HG02885 (cell line): Measurements from ENCODE around the gene KDM2B.

ENCODE experiments used
- ATAC-seq: cut with Tn5 transposase; IDR thresholded peaks from one replicate; pipeline ENCODE4 v1.9.1; 2021; ENCODE audit warnings: mild to moderate bottlenecking; ENCODE audit not compliant: unreplicated experiment, poor library complexity

KDM2B gene

DNA sequence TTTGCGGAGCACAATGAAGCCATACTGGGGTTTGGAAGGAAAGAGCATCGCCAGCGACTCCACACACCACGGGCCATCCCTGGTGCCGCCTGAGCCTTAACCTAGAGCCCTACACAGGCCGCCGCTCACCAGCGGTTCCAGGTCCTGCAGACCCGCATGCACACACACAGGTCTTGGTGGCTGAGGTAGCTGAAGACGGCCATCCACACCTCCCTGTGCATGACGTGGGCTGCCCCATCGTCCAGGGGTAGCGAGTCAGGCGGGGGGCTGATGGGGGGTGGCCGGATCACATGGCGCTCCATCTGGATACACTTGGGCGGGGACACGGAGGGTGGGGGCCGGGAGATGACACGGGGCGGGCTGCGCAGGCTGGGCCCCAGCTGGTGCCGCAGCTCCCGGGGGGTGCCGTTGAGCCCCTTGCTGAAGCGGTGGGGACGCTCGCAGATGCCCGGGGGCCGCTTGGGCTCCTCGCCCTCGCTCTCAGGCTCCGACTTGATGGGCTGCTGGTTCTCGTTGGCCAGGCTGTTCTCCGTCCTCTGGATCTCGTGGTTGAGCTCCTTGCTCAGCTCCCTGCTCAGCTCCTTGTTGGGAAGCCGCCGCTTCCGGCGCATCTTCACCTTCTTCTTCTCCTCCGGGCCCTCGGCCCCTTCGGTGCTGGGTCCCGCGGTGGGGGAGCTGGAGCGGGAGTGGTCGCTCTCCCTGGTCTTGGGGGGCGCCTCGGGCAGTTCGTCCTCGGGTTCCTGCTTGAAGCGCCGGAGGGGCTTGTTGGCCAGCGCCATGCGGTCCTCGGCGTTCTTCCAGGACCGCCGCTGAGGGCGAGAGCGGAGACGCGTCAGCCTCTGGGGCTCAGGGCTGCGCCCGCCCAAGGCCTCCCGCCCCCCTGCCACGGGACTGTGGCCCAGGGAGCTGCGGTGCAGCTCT, 138.5 kb downstream of the KDM2B start:
- no peak for ATAC-seq

DNA sequence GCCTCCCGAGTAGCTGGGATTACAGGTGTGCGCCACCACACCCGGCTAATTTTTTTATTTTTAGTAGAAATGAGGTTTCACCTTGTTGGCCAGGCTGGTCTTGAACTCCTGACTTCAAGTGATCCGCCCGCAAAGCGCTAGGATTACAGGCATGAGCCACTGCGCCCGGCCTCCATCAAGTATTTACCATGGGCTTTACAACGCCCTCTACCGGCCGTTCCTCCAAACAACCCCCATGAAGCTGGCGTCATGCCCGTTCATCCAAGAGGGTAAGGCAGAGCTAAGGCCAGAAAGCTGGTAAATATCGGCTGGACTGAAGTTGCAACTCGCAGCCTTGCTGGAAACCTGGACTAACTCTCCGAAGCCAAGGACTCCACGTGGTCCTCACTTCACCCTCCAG, 139.3 kb downstream of the KDM2B start:
- ATAC-seq, result no peak

DNA sequence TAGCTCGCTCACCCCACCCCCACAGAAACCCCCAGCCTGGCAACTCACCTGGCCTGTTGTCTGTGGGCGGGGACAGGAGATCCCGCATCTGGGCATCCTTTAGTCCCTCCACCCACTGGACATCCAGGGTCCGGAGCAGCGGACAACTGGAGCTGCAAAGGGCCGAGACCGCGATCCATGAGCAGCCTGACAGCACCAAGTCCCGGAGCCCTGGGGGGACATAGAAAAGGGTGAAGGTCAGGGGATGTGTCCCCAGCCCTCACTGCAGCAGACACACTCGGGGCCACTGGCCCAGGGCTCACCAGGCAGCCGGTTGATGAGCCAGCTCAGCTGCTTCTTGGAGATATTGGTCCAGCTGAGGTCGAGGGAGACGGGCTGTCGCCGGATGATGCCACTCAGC, 140.1 kb downstream of the KDM2B start:
- no peak for ATAC-seq

DNA sequence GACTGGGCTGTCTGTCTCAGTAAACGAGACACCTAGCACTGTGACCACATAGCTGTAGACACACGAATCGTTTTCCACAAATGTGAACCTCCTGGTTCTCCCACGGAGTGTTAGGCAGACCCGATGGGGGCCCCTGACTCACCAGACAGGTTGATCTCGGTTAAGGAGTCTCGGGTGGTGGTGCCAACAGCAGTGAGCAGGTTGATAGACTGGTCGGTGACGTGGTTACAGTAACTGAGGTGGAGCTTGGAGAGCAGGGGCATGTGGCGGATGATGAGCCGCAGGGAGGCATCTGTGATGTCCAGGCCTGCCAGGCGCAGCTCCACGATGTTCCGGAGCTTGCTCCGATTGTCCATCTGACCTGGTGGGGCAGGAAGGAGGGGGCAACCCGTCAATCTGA, 141.1 kb downstream of the KDM2B start:
- ATAC-seq, result no peak

DNA sequence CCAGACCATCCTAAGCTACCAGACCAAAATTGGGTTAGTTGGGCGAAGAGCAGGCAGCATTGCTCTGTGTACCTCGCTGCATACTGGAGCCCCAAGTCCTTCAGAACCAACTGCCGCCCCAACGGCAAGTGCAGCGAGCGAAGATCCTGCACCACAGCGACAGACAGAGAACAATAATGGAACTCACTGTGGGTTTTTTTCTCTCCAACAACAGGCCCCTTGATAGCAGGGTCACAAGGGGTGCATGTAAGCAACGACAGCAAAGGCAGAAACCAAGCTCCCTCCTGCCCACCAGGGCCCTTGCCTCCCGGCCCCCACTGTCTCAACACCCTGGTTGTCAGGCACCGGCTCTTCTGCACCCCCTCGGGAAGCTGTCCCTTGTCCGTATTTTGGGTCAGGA, 141.9 kb downstream of the KDM2B start:
- no peak for ATAC-seq

DNA sequence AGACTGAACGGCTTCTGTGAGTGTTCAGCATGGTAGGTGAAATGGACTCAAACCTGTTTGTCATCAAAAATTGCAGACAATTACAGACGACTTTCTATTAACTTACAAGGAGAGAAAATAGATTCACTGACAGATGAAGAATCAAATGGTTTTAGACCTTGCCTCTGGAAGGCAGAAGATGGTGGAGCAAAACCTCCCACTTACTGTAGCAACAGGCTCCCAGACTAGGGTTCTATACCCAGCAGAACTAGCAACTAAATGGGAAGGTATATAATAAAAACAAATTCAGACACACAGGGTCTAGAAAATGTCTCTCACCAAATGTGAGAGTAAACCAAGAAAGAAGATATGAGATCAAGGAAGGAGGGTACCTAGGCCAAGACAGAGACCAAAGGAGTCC, 144.1 kb downstream of the KDM2B start:
- no peak for ATAC-seq

DNA sequence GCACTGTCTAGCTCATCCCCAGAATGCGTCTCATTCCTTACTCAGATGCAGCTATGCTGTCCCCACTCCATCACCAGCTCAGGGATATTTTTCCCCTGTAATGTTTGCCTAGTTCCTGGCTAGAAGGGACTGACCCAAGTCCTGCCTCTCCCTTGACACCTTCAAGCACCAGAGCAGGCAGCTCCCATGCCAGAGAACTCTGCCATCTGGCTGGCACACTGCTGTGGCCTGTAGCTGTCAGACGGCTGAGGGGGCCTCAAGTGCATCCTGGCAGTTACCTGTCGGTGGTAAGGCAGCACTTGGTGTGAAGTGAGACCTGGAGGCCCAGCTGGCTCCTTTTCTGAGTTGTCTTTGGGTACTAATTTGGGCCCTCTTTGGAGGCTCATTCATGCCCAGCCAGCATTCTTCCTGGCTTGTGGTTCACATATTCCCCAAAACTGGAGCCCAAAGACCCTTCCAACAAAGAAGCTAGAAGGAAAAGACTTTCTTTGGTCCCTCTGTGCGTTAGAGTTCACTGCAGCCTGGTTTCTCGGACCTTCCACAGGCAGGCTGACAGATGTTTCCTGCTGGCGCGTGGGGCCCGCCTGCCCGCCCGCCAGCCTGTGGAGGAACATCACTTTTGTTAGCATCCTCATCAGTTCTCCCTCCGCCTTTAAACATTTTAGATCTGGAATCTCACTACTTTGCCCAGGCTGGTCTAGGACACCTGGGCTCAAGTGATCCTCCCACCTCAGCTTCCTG, 147.9 kb downstream of the KDM2B start:
- no peak for ATAC-seq

DNA sequence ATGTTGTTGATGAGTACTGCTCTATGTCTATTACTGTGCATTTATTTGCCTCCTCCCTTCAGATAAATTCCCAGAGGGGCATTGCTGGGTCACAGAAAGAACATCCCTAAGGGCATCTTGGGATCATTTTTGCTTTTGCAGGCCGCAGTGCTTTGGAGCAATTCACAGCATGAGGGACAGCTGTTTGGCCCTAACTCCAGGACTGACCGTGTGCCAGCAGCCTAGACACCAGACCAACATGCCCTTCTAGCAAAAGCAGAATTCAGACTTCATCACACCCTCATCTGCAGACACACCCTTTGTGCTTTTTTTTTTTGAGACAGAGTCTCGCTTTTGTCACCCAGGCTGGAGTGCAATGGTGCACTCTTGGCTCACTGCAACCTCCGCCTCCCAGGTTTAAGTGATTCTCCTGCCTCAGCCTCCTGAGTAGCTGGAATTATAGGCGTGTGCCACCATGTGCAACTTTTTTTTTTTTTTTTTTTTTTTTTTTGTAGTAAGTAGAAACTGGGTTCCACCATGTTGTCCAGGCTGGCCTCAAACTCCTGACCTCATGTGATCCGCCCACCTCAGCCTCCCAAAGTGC, 149.9 kb downstream of the KDM2B start:
- no peak for ATAC-seq

DNA sequence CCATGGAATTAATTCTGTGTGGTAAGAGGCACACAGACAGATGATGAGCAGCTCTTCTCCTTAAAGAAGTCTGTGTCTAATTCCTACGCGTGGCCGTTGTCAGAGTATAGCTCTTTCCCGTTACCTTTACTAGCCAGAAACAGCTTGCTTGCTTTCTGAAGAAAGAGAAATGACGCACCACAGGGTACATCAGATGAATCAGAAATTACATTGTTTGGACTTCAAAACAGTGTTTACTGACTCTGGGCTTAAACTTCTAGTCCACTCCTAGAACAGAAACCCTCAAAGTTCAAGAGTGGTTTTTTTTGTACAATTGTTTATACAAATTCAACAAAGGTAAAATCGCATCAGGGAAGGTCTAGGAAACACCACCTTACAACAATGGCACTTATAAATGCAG, 151.9 kb downstream of the KDM2B start:
- no peak for ATAC-seq

DNA sequence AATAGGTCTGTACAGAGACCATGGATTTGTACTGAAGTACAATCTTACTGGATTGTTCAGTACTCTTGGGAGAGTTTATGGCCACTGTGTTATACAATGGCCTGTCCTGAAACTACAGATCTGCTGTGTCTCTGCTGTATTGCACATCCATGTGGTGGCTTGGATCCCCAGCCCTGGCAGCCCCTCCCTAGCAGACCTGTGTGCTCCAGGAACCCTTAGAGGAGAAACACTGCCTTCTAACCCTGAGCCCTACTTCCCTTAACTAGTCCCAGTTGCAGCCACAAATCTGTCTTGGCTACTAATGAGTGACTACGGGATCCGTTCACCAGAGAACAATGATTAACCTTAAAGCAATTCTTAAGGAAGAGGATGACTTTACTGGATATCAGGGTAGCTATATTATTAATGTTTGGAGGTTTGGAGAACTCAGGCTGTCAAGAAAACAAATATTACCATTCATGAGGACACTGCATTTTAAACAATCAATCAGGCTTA, 153.2 kb downstream of the KDM2B start:
- no peak for ATAC-seq

DNA sequence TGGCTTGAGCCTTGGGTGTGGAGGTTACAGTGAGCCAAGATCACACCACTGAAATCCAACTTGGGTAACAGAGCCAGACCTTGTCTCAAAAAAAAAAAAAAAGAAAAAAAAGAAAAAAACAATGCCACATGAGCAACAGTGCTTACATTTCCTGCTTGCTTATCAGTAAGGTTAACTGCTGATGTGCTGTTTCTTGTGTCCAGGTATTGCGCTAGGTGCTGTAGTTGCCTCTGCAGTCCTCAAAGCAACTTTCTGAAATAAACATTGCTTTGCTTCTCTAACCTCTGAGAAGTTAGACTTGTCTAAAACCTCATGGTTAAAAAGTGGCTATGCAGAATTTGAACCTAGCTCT, 156.2 kb downstream of the KDM2B start:
- no peak for ATAC-seq

DNA sequence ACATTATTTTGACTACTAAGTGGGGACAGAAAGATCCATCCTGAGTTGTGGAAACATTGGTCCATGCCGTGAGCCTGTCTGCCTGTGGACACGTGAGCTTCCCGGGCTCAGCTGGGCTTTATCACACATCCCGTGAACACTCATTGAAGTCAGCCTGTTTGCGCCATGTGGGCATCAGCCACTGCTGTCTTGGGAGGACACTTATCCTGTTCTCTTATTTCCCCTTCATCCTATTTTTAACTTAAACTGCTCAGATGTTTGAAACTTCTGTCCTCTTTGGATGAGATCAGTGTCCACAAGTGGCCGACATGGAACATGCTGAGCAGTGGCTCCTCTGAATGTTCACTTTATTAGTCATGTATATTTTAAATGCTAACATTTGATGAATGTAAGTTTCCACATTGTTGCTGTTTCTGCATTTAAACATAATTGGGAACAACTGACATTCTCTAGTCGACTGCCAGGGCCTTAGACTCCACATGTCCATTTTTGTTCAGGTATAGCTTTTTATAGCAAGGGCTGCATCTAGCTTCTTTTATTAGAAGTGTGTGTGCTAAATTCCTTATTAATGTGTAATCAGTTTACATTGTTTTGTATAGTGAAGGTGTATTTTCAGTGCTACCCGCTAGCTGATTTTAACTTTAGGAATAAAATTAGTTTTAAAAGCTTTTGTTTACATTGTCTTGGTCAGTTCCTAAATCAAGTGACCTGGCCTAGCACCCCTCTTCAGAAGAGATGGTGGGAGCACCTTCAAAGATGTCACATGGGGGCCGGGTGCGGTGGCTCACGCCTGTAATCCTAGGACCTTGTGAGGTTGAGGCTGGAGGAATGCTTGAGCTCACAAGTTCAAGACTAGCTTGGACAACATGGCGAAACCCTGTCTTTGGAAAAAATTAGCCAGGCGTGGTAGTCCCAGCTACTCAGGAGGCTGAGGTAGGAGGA, 156.9 kb downstream of the KDM2B start:
- ATAC-seq, result no peak

DNA sequence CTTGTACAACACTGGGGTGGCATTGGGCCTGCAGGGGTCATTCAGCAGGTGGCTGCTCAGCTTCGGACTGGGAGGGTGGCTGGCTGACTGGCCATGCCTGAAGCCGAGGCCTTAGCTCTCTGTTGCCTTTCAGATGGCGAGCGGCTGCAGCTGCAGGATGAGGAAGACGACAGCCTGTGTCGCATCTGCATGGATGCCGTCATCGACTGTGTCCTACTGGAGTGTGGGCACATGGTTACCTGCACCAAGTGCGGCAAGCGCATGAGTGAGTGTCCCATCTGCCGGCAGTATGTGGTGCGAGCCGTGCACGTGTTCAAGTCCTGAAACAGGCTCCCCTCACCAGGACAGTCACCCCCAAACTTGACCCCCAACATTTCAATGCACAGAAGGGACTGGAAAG, 157.6 kb downstream of the KDM2B start:
- no peak for ATAC-seq

DNA sequence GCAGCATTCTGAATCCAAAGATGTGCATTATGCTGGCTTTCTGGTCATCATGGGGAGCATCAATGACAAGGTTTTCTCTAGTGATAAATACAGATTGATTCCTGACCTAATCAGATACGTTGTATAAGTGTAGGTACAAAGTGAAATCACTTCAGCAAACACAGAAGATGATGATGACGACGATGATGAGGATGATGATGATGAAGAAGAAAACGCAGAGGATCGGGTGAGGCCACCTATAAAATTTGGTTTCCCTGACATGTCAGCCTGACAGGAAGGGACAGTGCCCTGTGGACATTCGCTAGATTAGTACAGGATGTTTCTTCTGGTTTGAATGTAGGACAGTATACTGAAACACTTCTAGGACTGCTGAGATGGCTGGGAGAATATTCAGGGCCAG, 160.7 kb downstream of the KDM2B start:
- no peak for ATAC-seq

DNA sequence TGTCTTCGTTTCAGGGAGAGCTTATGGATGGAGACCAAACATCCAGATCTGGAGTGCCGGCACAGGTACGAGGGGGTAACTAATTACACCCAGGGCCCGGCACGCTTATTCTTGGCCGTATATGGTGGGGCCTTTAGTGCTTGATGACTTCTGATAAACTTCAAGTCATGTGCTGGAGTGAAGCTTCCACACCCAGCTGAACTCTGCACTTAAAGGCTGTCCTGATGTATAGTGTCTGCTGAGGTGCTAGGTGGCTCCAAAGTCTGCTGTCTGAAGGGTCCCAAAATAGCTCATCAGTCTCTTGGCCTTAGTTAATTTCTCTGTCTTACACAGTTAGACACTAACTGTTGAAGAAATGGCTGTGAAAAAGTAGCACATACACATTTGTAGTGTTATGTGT, 163.0 kb downstream of the KDM2B start:
- no peak for ATAC-seq

DNA sequence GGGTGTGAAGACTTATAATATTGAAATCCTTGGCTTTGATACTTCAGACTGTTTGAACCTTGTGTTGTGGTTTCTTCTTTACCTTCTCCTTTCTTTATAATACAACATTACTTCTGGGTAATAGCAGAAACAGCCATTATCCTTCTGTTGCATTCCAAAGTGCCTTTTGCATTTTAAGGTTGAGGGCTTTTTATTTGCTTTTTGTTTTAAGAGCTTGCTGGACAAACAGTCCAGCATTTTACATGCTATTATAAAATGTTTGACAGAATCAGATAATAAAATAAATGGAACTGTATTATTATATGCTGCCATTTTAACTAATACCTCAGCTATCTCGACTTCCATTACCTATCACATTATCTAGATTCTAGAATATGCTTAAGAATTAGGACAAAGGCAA, 166.9 kb downstream of the KDM2B start:
- no peak for ATAC-seq

DNA sequence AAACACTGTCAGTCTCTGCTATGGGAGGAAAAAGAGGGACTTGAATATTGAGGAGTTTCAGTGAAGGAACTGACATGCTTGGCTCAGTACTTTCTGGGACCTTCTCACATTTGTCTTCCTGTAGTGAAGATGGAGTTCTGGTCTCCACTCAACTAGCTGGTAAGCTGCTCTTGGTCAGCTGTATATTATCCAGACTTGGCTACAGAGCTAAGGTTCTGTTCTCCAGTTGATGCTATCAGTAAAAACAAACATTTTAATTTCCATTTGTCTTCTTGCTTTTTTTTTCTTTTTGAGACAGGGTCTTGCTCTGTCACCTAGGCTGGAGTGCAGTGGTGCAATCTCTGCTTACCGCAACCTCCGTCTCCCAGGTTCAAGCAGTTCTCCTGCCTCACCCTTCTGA, 175.6 kb downstream of the KDM2B start:
- no peak for ATAC-seq

DNA sequence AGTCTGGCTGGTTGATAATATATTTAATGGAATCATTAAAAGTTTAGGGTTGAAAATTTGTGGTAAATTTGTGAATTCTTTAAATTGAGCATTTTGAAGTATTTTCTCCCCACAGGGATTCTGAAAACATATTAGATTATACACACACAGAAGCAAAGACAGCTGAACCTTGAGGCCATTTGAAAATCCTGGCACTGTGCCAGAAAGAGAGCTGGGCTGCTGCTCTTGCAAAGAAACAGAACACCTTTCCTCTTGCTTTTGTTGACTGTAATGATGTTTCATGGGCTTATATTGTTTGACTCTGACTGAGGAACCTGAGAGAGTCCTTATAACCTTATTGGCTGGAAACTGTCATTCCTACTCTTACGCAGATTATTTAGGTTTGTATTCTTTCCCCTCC, 176.1 kb downstream of the KDM2B start:
- ATAC-seq, result no peak

DNA sequence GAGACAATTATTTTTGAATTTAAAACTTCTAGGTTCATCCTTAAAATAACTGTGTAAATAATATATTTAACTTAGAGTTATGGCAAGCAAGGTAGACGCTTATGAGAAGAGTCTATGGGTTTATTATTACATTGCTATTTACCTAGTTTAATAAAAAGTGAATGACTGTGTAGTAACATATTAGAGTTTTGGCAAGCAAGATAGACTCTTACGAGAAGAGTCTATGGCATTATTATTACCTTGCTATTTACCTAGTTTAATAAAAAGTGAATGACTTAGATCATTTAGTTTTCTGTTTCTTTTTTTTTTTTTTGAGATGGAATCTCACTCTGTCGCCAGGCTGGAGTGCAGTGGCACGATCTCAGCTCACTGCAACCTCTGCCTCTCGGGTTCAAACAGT, 177.1 kb downstream of the KDM2B start:
- no peak for ATAC-seq
